BJ (cell line): ENCODE results near the gene NNAT. TPM values are rescaled to one million over a fixed set of nuclear protein-coding genes. Genes with fewer than 3 reads are reported as not detected.

Source experiments
- CTCF ChIA-PET: fragments of 350-600 bp; formaldehyde crosslinking; extraction: SDS; loops from one replicate; lab custom pipeline; 2021; ENCODE audit warnings: antibody characterized with exemption, inconsistent platforms; lab: Yijun Ruan, JAX
- POLR2A ChIA-PET: fragments of 300-600 bp; sonication (Branson Sonifier 250); formaldehyde crosslinking; extraction: SDS; loops from one replicate; lab custom pipeline; 2021; ENCODE audit warnings: antibody characterized with exemption; lab: Charles Lee
- DNase-seq: peaks from one replicate; pipeline ENCODE4 v3.0.0-alpha.2; 2011; ENCODE audit warnings: low read depth
- H3K27me3 ChIP-seq: 2 replicates; pipeline ENCODE4 v1.6.0; 2011; ENCODE audit warnings: low read length; ENCODE audit not compliant: control insufficient read depth, insufficient read depth
- H3K36me3 ChIP-seq: 2 replicates; pipeline ENCODE4 v1.5.1; 2011; ENCODE audit warnings: low read length; ENCODE audit not compliant: control insufficient read depth, insufficient read depth
- H3K4me3 ChIP-seq: 2 replicates; pipeline ENCODE4 v1.5.1; 2011; ENCODE audit warnings: low read depth, mild to moderate bottlenecking, control low read depth, low read length
- polyA plus RNA-seq: library from polyadenylated mRNA; depleted of rRNA; stranded (reverse); fragments of >200 nt; gene quantifications from 2 replicates; pipeline ENCODE4 v1.2.3, GENCODE V29; 2011
- TF ChIP-seq, protein P1 (sequence below): IDR thresholded peaks from 2 replicates; pipeline ENCODE4 v1.5.1; 2011; ENCODE audit warnings: low read depth, mild to moderate bottlenecking, control low read depth, inconsistent platforms, low read length, moderate library complexity; ENCODE audit not compliant: insufficient read depth

NNAT gene
- polyA plus RNA-seq, 1 experiment = not detected

DNA sequence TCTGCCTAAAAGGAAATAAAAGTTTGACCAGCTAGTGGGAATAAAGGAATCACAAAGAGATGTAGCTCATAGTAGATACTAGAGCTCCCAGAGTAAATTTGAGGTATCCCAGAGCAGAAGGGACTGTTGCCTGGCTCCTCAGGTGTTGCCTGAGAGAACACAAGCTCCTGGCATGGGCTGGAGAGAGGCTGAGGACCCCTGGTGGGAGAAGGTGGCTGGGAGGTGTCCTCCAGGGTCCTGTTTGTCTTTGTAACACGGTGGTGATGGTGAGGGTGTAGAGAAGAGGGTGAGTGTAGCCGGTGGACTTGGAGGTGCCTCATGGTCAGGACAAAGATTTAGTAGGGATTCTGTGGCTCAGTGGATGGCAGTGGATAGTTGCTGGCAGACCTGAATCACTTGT is 28.1 kb upstream of the NNAT start:
- ChIA-PET CTCF (interaction anchor here (1.1 kb wide), 1 partner anchor 40 kb away, joined by 3 read pairs; no protein-coding TSS in a partner anchor), POLR2A (no interaction called here)
- DNase-seq = no peak
- TF ChIP-seq, protein P1, sequence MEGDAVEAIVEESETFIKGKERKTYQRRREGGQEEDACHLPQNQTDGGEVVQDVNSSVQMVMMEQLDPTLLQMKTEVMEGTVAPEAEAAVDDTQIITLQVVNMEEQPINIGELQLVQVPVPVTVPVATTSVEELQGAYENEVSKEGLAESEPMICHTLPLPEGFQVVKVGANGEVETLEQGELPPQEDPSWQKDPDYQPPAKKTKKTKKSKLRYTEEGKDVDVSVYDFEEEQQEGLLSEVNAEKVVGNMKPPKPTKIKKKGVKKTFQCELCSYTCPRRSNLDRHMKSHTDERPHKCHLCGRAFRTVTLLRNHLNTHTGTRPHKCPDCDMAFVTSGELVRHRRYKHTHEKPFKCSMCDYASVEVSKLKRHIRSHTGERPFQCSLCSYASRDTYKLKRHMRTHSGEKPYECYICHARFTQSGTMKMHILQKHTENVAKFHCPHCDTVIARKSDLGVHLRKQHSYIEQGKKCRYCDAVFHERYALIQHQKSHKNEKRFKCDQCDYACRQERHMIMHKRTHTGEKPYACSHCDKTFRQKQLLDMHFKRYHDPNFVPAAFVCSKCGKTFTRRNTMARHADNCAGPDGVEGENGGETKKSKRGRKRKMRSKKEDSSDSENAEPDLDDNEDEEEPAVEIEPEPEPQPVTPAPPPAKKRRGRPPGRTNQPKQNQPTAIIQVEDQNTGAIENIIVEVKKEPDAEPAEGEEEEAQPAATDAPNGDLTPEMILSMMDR = no peak
- no peaks in the 10 kb centered on the region for H3K36me3 ChIP-seq
- H3K27me3 ChIP-seq = no peaks in the 10 kb centered on the region
- H3K4me3 ChIP-seq = no peak overlapping the region

DNA sequence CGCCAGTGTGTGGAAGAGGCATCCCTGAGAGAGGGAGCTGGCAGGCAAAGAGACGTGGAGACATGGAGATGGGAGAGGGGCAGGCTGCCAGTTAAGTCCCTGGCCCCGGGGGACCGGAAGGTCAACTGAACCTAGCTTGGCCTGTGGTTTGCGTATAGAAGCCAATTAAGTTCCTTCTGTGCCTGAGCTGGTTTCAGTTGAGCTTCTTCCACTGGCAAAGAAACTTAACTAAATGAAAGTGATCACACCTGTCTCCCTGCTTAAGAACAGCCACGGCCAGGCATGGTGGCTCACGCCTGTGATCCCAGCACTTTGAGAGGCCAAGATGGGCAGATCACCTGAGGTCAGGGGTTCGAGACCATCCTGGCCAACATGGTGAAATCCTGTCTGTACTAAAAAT is 26.7 kb upstream of the NNAT start:
- Histone ChIP-seq H3K36me3 (no peaks in the 10 kb centered on the region), H3K4me3 (no peak overlapping the region), H3K27me3 (no peaks in the 10 kb centered on the region)
- TF ChIP-seq, protein P1 = no peak
- CTCF ChIA-PET = interaction anchor here (0.5 to 0.9 kb wide), 2 partner anchors 14 to 226 kb away, joined by 3 to 4 read pairs; no protein-coding TSS in a partner anchor
- POLR2A ChIA-PET = interaction anchor here (0.6 kb wide), 1 partner anchor 22 kb away, joined by 3 read pairs; no protein-coding TSS in a partner anchor
- no peak for DNase-seq

DNA sequence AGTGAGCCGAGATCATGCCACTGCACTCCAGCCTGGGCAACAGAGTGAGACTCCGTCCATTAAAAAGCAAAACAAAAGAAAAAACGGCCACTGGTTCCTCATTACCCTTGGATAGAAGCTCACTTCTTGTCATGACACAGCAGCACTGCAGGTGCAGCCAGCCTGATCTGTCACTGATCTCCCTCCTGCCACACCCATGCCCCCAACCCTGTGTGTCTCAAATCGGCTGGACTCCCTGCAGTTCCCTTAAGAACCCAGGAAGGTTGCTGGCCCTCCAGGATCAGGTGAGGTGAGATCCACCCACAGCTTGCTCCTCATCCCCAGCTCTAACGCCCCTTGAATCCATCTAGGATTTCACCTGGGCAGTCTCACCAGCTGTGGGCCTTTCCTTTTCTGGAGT is 26.3 kb upstream of the NNAT start:
- ChIA-PET CTCF (interaction anchor here (0.5 to 2.2 kb wide), 4 partner anchors 11 to 619 kb away, joined by 3 to 6 read pairs (median 4); no protein-coding TSS in a partner anchor), POLR2A (no interaction called here)
- DNase-seq = no peak
- no peaks in the 10 kb centered on the region for H3K27me3 ChIP-seq
- TF ChIP-seq, protein P1 = no peak
- H3K4me3 ChIP-seq = no peak overlapping the region
- H3K36me3 ChIP-seq = no peaks in the 10 kb centered on the region

DNA sequence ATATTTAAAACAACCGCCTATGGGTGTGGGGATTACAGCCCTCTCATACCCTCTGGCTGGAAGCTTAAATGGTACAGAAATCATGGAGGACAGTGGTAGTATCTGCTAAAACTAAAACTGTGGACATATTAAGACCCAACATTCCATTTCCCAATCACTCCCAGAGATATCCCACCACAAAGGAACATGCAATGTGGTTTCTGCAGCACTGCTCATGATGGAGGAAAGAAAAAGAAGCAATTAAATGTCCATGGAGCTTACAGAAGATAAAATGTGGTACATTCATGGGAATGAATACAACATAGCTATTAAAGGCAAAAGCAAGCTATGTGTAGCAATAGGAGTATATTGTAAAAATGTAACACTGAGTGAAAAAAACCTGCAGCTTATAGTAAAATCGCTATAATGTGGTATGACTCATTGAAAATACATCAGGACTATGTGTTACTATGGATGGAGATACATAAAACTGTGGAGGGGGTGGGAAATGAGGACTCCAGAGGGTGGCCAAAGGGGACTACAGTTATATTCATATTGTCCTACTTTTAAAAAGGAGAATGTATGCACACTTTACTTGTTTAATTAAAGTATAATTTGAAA is 22.9 kb upstream of the NNAT start:
- CTCF ChIA-PET = interaction anchor here (1.1 kb wide), 1 partner anchor 13 kb away, joined by 3 read pairs; no protein-coding TSS in a partner anchor
- TF ChIP-seq, protein P1 = no peak
- H3K27me3 ChIP-seq = no peaks in the 10 kb centered on the region
- H3K4me3 ChIP-seq = no peak overlapping the region
- DNase-seq = no peak
- POLR2A ChIA-PET = no interaction called here
- H3K36me3 ChIP-seq = peaks cover 3% of the 10 kb centered on the region; the same call in 1 of the 2 replicates

DNA sequence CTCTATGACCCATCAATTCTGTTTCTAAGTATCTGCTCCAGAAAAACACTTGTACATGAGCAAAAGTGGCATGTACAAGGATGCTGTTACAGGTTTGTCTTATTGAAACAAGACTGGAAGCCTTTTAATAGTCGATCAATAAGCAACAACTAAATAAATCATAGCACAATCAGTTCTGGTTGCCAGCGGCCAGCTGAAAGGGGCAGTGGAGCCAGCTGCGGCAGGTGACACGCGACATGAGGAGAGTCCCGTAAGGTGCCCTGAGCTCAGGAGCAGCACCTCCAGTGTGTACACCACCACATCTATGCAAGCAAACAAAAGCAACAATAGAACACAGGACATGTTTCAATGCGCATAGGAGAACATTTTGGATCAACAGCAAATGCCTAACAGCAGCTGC is 20.7 kb upstream of the NNAT start:
- Histone ChIP-seq H3K4me3 (no peak overlapping the region), H3K27me3 (no peaks in the 10 kb centered on the region), H3K36me3 (peaks cover 3% of the 10 kb centered on the region; the same call in 1 of the 2 replicates)
- ChIA-PET POLR2A (no interaction called here), CTCF (no interaction called here)
- no peak for DNase-seq
- TF ChIP-seq, protein P1 = no peak
